Subcutaneous adipose tissue (tissue), 4 donors: ENCODE measurements around the gene ARRB2. TPM values are rescaled to one million over a fixed set of nuclear protein-coding genes. Genes with fewer than 3 reads are reported as not detected.

Experiments used
- total RNA-seq, 4 donors: library from RNA; depleted of rRNA; stranded (reverse); fragments of >200 nt; gene quantifications; one replicate each; pipeline ENCODE4 v1.1.0, GENCODE V29; 2016
- TF ChIP-seq, protein P1 (sequence below): fragments of 450-650 bp; IDR thresholded peaks from one replicate; pipeline ENCODE4 v1.5.1; 2016; ENCODE audit warnings: low read depth, mild to moderate bottlenecking, control low read depth, antibody characterized with exemption, moderate library complexity

ARRB2 gene
- total RNA-seq, 4 donors from 2014 or later, result 36.2 to 138 (median 52.8) TPM

DNA sequence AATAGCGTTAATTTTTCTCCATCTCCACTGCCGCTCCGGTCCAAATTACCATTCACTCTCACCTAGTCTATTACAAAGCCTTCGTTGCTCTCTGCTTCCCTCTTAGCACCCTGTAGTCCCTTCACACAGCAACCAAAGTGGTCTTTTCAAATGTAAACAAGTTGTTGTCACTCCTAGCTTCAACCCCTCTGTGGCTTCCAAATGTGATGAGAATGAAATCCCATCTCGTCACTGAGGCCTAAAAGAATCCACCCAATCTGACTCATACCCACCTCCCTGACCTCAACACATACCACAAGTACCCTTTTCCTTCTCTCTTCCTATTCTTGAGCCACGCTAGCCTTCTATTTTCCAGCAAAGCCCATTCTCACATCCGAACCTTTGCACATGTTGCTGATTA, 4.3 kb upstream of the ARRB2 start:
- TF ChIP-seq, protein P1, sequence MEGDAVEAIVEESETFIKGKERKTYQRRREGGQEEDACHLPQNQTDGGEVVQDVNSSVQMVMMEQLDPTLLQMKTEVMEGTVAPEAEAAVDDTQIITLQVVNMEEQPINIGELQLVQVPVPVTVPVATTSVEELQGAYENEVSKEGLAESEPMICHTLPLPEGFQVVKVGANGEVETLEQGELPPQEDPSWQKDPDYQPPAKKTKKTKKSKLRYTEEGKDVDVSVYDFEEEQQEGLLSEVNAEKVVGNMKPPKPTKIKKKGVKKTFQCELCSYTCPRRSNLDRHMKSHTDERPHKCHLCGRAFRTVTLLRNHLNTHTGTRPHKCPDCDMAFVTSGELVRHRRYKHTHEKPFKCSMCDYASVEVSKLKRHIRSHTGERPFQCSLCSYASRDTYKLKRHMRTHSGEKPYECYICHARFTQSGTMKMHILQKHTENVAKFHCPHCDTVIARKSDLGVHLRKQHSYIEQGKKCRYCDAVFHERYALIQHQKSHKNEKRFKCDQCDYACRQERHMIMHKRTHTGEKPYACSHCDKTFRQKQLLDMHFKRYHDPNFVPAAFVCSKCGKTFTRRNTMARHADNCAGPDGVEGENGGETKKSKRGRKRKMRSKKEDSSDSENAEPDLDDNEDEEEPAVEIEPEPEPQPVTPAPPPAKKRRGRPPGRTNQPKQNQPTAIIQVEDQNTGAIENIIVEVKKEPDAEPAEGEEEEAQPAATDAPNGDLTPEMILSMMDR, result no peak

DNA sequence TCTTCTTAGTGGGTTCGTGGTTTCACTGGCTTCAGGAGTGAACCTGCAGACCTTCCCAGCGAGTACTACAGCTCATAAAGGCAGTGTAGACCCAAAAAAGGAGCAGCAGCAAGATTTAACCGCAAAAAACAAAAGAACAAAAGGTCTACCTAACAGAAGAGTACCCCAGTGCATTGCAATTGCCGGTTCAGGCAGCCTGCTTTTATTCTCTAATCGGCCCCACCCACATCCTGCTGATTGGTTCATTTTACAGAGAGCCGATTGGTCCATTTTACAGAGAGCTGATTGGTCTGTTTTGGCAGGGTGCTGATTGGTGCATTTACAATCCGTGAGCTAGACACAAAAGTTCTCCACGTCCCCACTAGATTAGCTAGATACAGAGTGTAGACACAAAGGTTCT, 2.0 kb upstream of the ARRB2 start:
- TF ChIP-seq, protein P1, result no peak

DNA sequence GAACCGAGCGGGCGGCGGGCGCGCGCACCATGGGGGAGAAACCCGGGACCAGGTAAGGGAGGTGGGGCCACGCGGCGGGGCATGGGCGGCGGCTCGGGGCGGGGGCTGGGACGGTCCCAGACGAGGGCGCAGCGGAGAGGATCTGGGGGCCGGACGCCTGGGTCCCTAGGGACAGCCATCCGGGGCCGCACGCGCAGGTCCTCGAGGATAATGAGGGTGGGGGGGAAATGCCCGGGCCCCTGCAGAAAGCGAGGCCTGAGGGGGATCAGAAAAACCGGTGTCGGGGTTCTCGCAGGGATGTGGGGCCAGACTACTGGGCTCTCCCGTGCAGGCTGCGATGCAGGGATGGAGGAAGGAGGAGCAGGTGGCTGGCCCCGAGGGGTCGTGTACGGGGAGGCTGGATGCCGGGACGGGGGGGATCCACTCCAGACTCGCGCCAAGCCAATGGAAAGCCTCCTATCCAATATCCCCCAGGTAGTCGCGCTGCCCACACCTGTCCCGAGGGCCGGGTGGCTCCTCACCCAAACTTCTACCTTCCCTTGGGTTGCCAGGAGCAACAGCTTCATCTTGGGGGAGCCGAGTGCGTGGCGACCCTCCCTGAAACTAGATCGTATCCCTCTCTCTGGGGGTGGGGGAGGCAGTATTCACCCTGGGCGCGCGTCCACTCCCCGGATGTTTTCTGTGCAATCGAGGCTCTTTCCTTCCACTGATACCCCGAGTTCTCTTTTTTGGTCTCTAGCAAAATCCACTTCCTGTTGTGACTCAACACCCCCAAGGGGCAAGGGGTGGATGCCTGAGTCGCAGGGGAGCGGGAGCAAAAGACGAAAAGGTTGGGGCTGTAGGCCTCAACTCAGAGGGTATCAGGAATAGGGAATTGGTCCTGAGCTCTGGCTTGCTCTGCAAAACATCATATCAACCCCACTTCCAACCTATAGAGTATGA, 532 bp downstream of the ARRB2 start:
- TF ChIP-seq, protein P1, result no peak

DNA sequence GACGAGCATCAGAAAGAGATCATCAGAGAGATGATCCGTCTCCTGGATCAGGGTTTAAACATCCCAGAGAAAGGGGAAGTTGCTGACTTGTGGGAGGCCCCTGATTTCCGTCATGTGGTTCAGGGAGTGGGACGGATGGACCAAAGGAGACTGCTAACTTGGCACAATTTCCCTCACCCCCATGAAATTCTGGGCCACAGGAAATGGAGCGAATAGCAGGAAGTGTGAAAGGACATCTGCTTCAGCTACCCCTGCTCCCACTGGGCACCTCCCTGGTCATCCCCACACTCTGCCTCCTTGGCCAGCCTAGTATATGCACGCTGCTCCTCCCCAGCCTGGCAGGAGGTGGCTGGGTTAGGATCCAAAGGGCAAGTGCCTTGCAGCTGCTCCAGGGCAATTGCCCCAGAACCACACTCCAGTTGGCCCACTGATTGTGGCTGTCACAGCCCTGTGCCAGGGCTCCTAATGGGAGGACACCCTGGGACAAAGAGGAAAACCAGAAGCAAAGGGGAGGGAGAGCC, 1.3 kb downstream of the ARRB2 start:
- TF ChIP-seq, protein P1, result no peak

DNA sequence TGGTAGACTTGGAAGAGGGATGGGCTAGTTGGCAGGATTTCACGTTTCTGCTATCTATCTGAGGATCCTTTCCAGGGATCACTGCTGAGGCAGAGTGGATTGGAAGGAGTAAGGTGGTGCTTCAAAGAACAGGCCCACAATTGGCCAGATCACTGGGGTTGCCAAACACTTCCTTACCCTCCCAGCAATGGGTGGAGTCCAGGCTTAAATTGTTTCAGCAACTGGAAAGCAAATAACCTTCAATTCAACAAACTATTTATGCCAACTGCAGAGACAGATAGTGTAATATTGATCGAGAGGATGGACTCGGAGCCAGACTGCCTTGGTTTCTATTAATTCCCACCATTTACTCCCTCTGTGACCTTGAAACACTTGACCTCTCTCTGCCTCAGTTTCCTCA, 2.1 kb downstream of the ARRB2 start:
- TF ChIP-seq, protein P1, result no peak

DNA sequence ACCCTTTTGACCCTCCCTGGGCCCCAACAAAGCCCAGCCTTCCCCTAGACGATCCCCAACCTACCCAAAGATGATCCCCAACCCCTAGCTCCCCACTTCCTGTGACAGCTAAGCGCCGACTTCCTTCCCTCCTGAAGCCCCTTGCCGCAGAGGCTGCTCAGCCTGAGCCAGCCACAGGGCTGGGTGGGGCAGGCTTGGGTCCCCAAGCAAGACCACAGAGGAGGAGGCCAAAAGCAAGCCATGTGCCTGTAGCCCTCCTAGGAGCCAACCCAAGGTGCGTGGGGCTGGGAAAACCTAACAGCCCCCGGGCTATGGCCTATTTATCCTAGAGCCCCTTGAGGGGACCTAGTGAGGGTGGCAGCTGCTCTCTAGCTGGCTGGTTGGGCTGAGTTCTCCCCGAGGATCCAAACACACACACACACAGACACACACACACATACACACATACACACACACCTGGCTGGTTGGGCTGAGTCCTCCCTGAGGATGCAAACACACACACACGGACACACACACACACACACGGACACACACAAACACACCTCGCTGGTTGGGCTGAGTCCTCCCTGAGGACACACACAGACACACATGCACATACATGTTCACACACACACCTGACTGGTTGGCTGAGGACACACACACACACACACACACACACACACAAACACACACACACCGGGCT, 4.8 kb downstream of the ARRB2 start:
- TF ChIP-seq, protein P1, result no peak

DNA sequence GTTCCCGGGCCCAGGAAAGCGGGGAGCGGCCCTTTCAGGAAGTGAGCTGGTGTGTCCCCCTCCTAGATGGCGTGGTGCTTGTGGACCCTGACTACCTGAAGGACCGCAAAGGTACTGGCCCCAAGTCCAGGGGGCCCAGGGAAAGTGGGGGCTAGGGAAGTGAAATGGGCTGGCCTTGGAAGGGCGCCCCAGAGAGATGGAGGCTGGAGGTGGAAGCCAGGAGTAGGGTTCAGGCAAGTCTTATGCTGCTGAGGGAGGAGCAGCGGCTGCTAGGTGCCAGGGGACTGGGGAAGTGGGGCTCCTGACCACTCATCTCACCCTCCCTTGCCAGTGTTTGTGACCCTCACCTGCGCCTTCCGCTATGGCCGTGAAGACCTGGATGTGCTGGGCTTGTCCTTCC, 5.6 kb downstream of the ARRB2 start:
- TF ChIP-seq, protein P1, result no peak
